HFF-Myc (cell line): ENCODE data around the gene SLC2A4RG.

Experiments
- DNase-seq: peaks from one replicate; pipeline ENCODE4 v3.0.0-alpha.2; 2011; ENCODE audit warnings: low read depth; ENCODE audit errors: extremely low read depth
- H3K4me3 ChIP-seq: replicated peaks from 2 replicates; pipeline ENCODE4 v1.5.1; 2011; ENCODE audit warnings: low read depth, mild to moderate bottlenecking, control low read depth, low read length
- CTCF ChIP-seq: IDR thresholded peaks from 2 replicates; pipeline ENCODE4 v1.5.1; 2012; ENCODE audit warnings: mild to moderate bottlenecking, low read depth, low read length, control low read depth; ENCODE audit errors: missing control alignments

SLC2A4RG gene

DNA sequence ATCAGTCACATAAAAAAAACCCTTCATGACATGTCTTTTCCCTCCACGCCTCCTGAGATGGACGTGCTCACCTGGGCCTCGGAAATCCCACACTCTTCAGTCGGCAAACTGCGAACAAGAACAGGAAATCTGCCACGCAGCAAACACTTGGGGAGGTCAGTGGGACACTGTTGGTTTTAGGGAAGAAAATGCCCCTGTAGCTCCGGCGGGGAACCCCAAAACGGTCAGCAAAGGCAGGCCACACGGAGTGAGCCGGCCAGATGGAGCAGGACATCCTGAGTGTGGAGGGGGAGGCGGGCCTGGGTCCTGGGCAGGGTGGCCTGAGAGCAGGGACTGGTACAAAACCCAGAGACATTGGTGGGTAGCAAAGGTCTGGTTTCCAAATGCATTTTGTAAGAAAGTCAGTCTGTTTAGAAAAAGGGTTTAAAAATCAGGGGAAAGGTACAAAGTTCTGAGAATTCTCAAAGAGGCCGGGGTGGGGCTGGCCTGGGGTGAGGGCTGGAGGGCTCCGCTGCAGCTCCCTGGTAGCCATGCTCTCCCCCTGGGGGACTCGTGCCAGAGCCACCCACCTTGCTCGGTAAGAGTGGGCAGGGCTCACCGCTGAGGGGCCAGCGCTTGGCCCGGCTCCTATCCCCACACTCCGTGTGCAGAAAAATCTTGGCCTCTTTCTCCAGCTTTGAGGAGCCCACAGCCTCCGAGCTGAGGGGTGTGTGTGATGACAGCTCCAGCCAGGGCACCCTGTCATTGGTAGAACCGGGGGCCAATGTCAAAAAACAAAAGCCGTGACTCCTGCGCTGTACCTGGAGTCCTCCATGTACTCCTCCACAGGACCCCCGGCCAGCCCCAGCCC, 5.2 kb downstream of the SLC2A4RG start:
- H3K4me3 ChIP-seq, result no peak overlapping the region
- DNase-seq, result no peak
- no peak for TF ChIP-seq CTCF

DNA sequence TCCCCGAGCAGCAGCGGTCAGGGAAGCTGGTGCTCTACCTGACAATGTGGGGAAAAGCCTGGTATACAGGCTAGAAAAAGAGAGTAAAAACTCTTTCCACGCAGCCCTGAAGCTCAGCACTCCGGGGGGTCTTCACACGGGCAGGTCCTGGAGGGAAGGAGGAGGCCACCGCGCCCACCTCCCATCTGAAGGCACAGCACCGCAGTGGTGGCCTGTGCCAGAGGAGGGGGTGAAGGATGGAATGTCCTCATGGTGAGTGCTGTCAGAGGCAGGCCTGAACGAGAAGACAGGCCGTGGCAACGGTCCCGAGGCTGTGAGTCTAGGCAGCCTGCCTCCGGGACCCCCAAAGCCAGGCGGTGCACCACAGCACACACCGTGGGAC, 5.8 kb downstream of the SLC2A4RG start:
- TF ChIP-seq CTCF, result no peak
- no peak for DNase-seq
- no peak overlapping the region for H3K4me3 ChIP-seq

DNA sequence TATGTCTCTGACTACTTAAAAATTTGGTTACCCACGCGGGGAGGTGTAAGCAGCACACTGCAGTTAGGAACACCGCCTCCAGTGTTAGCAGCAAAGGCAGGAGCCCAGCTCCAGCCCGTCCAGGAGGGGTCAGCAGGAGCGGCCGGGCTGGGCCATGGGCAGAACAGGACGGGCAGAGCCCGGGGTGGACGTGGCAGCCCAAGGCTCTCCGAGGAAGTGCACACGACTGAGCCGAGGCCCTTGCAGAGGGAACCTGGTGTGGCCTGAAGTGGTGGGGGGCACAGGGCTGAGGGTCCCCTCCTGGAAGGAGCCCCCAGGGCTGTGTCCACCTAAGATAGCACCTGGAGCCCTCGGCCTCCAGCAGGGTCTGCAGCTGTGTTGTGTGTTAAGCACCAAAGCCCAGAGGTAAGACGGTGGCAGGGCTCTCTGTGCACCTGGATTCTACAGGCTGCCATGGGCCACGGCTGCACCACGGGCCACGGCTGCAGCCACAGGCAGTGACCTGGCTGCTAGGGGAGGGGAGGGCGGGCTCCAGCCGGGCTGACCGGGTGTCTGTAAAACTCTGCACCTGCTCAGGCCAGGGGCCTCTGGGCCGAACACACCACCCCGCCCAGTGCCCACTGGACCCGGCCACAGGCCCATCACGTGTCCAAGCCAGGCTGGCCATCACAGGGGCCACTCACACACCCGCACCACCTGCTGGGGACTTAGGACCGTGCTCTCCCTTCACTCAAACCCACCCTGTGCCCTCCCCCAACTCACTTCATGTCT, 6.6 kb downstream of the SLC2A4RG start:
- H3K4me3 ChIP-seq, result no peak overlapping the region
- no peak for DNase-seq

GRCh38 chr20:63746751-63747315, 7.3 kb downstream of the SLC2A4RG start:
- no peak overlapping the region for H3K4me3 ChIP-seq
- no peak for DNase-seq
- no peak for TF ChIP-seq CTCF

More for the DNA sequence above, 6.6 kb downstream of the SLC2A4RG start:
- TF ChIP-seq CTCF, result no peak

- no peak overlapping the region for H3K4me3 ChIP-seq
- no peak for DNase-seq
- TF ChIP-seq CTCF, result no peak
These were observed 8.1 kb downstream of the SLC2A4RG start for GRCh38 chr20:63747622-63748069.

GRCh38 chr20:63748070-63748933, 8.7 kb downstream of the SLC2A4RG start:
- H3K4me3 ChIP-seq, result no peak overlapping the region
- TF ChIP-seq CTCF, result no peak
- no peak for DNase-seq
